HEK293T (cell line): ENCODE data around the gene FRMD1.

Source experiments
- ARNT ChIP-seq: fragments of 450-650 bp; IDR thresholded peaks from 2 replicates; pipeline ENCODE4 v1.6.1; 2017; ENCODE audit warnings: mild to moderate bottlenecking
- BHLHE40 ChIP-seq: fragments of 450-650 bp; IDR thresholded peaks from 2 replicates; pipeline ENCODE4 v1.6.1; 2016; ENCODE audit warnings: mild to moderate bottlenecking, moderate library complexity, borderline replicate concordance
- CTBP1 ChIP-seq: fragments of 450-650 bp; IDR thresholded peaks from 2 replicates; pipeline ENCODE4 v1.6.1; 2016; ENCODE audit warnings: borderline replicate concordance
- ELF4 ChIP-seq: fragments of 450-650 bp; IDR thresholded peaks from 2 replicates; pipeline ENCODE4 v1.6.1; 2017; ENCODE audit warnings: antibody characterized with exemption
- FOXM1 ChIP-seq: fragments of 450-650 bp; IDR thresholded peaks from 2 replicates; pipeline ENCODE4 v1.6.1; 2017; ENCODE audit warnings: mild to moderate bottlenecking, borderline replicate concordance
- HDGF ChIP-seq: fragments of 450-650 bp; IDR thresholded peaks from 2 replicates; pipeline ENCODE4 v1.6.1; 2017; ENCODE audit warnings: antibody characterized with exemption, borderline replicate concordance
- LEF1 ChIP-seq: fragments of 450-650 bp; IDR thresholded peaks from 2 replicates; pipeline ENCODE4 v1.6.1; 2017; ENCODE audit warnings: mild to moderate bottlenecking, borderline replicate concordance
- SUZ12 ChIP-seq: fragments of 450-650 bp; IDR thresholded peaks from 2 replicates; pipeline ENCODE4 v1.6.1; 2016; ENCODE audit warnings: mild to moderate bottlenecking
- TARDBP ChIP-seq: fragments of 450-650 bp; IDR thresholded peaks from 2 replicates; pipeline ENCODE4 v1.6.1; 2016
- ZNF384 ChIP-seq: fragments of 450-650 bp; IDR thresholded peaks from 2 replicates; pipeline ENCODE4 v1.6.1; 2016

DNA sequence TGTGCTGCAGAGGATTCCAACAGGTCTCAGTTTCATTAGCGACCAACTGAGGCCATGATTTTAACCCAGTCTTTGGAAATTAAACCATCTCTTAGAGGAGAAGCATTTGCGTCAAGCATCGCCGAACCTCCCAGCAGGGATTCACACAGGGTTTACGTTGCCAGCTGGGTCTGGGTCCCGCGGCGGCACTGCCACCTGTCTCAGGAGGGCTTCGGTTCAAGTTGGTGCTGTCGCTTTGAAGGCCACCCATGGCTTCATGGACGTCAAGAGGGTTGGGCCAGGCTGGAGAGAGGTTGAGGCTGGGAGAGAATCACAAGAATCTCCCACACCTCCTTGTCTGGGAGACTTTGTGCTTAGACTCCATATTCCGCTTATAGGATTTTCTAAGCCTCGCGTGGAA, 43.0 kb upstream of the FRMD1 start:
- TF ChIP-seq ARNT (no peak), ZNF384 (no peak), LEF1 (no peak), HDGF (no peak), FOXM1 (no peak), BHLHE40 (no peak), CTBP1 (no peak), TARDBP (no peak), ELF4 (no peak), SUZ12 (no peak)
